ENCODE measurements around the gene RHBDF1. TPM values are rescaled to one million over a fixed set of nuclear protein-coding genes. Genes with fewer than 3 reads are reported as not detected.

The RHBDF1 gene
- total and polyA plus RNA-seq, 9 of the 15 experiments (the other 6 are each of a cell fraction or from before 2014, with no cell fraction given), result 1.0 to 8.2 (median 4.2) TPM

DNA sequence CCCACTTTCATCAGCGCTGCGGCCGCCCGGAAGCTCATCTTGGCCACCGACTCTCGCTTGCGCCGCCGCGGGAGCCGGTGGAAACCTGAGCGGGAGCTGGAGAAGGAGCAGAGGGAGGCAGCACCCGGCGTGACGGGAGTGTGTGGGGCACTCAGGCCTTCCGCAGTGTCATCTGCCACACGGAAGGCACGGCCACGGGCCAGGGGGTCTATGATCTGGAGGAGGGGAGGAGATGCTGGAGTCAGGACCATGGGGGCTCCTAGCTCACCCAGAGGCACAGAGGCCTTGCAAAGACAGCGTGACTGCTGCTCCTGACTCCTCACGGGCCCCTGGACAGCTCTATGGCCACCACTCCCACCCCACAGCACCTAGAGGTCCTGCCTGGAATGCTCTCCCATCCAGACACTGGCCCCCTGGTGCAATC, 9.5 kb downstream of the RHBDF1 start:
- no peak for DNase-seq (ENCODE audit: extremely low read depth in 1 of 4, low spot score in 3 of 4)
- peaks cover 13% of the 10 kb centered on the region for H3K36me3 ChIP-seq (ENCODE audit: control insufficient read depth, insufficient read depth, low read length)
- no TSS peak for BruUV-seq (replicated peaks)
- H3K9me3 ChIP-seq (replicated peaks; ENCODE audit: control insufficient read depth, insufficient read depth, low read depth, low read length), result no peaks in the 10 kb centered on the region
- H3K9ac ChIP-seq (ENCODE audit: insufficient read depth in 1 of 2, low read depth in 2 of 2, low read length in 2 of 2), result no peak overlapping the region; a peak in 1 of 4 replicates
- WGBS (ENCODE audit: insufficient coverage, low coverage, missing lambda C conversion rate), result 77% methylated on average over 13 of the region's 21 CpGs
- CTCF ChIA-PET (ENCODE audit: low intra/inter-chr PET ratio), result interaction anchor here (7.3 kb wide), 1 partner anchor 34 kb away, joined by 125 read pairs; no protein-coding TSS in a partner anchor
- no peak overlapping the region for H3K27ac ChIP-seq (ENCODE audit: extremely low read depth, low read depth, low read length)
- POLR2A ChIA-PET, result interaction anchor here (0.6 to 1.6 kb wide), 4 partner anchors 10 to 504 kb away, joined by 3 to 6 read pairs (median 3); partner anchors contain the start of genes POLR3K and SNRNP25
- in situ Hi-C loops (cut with MboI), result no loop called here
- ATAC-seq, result no peak
- H4K20me1 ChIP-seq (replicated peaks; ENCODE audit: control insufficient read depth, insufficient read depth, low read length), result no peaks in the 10 kb centered on the region; the same call in 1 of the 2 replicates
- H3K4me3 ChIP-seq, result no peak overlapping the region
- TF ChIP-seq MEIS2 (IDR thresholded peaks at IDR 0.05; ENCODE audit: partially characterized antibody) (no peak), RBM15 (IDR thresholded peaks at IDR 0.05; ENCODE audit: insufficient read depth, low read length) (no peak), TSC22D4 (tag; IDR thresholded peaks at IDR 0.05) (no peak), MBD2 (IDR thresholded peaks at IDR 0.05; ENCODE audit: borderline replicate concordance, low read depth) (no peak), ZEB2 (IDR thresholded peaks at IDR 0.05) (no peak), RBBP5 (IDR thresholded peaks at IDR 0.05; ENCODE audit: borderline replicate concordance, insufficient read depth, low read length, poor library complexity, severe bottlenecking) (no peak), TCF3 (CRISPR knock-in tag; IDR thresholded peaks at IDR 0.05) (no peak), ZKSCAN3 (CRISPR knock-in tag; IDR thresholded peaks at IDR 0.05) (no peak), FIP1L1 (IDR thresholded peaks at IDR 0.05; ENCODE audit: low read depth, low read length, poor library complexity, severe bottlenecking) (no peak), BDP1 (IDR thresholded peaks at IDR 0.05; ENCODE audit: insufficient read depth, insufficient read length) (no peak), NR3C1 (CRISPR knock-in tag; IDR thresholded peaks at IDR 0.05) (no peak), SAFB2 (IDR thresholded peaks at IDR 0.05; ENCODE audit: borderline replicate concordance, low read depth, low read length, severe bottlenecking) (no peak), EGR1 (conservative IDR thresholded peaks at IDR 0.05) (no peak), SMARCA5 (IDR thresholded peaks at IDR 0.05) (no peak), NFXL1 (CRISPR knock-in tag; IDR thresholded peaks at IDR 0.05) (no peak)
- TF ChIP-seq, protein P1, sequence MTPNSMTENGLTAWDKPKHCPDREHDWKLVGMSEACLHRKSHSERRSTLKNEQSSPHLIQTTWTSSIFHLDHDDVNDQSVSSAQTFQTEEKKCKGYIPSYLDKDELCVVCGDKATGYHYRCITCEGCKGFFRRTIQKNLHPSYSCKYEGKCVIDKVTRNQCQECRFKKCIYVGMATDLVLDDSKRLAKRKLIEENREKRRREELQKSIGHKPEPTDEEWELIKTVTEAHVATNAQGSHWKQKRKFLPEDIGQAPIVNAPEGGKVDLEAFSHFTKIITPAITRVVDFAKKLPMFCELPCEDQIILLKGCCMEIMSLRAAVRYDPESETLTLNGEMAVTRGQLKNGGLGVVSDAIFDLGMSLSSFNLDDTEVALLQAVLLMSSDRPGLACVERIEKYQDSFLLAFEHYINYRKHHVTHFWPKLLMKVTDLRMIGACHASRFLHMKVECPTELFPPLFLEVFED (CRISPR knock-in tag; conservative IDR thresholded peaks at IDR 0.05), result no peak
- TF ChIP-seq, protein P2, sequence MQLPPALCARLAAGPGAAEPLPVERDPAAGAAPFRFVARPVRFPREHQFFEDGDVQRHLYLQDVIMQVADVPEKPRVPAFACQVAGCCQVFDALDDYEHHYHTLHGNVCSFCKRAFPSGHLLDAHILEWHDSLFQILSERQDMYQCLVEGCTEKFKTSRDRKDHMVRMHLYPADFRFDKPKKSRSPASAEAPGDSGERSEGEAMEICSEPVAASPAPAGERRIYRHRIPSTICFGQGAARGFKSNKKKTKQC (CRISPR knock-in tag; IDR thresholded peaks at IDR 0.05), result no peak
- intact Hi-C loops (cut with micrococcal nuclease), result no loop called here
- H3K4me1 ChIP-seq (replicated peaks in 1 of 2; ENCODE audit: control insufficient read depth in 2 of 2, insufficient read depth in 2 of 2, low read length in 2 of 2), result peaks cover 0 to 53% of the 10 kb centered on the region in 2 experiments; a peak in 3 of 5 replicates
- H3K79me2 ChIP-seq (ENCODE audit: control insufficient read depth, insufficient read depth, low read length), result no peaks in the 10 kb centered on the region
- H3K4me2 ChIP-seq (ENCODE audit: insufficient read depth, low read length), result no peak overlapping the region
- H2AFZ ChIP-seq (ENCODE audit: low read depth, low read length), result no peak overlapping the region
- peaks cover 2% of the 10 kb centered on the region for H3K9me1 ChIP-seq (ENCODE audit: control insufficient read depth, insufficient read depth, low read length)
- H3K27me3 ChIP-seq (ENCODE audit: control insufficient read depth in 2 of 2, insufficient read depth in 2 of 2, low read length in 2 of 2), result no peaks in the 10 kb centered on the region
- no peak for FAIRE-seq
